Activated naive CD8-positive, alpha-beta T cell treated with anti-CD3 and anti-CD28 coated beads, Interleukin-2, amount 50 U/mL, for 16 hours (primary cell): Measurements from ENCODE around the gene ARMC8.
"Not testable (repeated sequence)": the region's sequence is repeated elsewhere in the genome, so short reads cannot be mapped to it uniquely, and the experiment has no call there.

Source experiments
- DNase-seq: peaks from one replicate; pipeline ENCODE4 v3.0.0-alpha.2; 2020; ENCODE audit warnings: low read depth, low spot score

ARMC8 gene, protein sequence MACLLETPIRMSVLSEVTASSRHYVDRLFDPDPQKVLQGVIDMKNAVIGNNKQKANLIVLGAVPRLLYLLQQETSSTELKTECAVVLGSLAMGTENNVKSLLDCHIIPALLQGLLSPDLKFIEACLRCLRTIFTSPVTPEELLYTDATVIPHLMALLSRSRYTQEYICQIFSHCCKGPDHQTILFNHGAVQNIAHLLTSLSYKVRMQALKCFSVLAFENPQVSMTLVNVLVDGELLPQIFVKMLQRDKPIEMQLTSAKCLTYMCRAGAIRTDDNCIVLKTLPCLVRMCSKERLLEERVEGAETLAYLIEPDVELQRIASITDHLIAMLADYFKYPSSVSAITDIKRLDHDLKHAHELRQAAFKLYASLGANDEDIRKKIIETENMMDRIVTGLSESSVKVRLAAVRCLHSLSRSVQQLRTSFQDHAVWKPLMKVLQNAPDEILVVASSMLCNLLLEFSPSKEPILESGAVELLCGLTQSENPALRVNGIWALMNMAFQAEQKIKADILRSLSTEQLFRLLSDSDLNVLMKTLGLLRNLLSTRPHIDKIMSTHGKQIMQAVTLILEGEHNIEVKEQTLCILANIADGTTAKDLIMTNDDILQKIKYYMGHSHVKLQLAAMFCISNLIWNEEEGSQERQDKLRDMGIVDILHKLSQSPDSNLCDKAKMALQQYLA

DNA sequence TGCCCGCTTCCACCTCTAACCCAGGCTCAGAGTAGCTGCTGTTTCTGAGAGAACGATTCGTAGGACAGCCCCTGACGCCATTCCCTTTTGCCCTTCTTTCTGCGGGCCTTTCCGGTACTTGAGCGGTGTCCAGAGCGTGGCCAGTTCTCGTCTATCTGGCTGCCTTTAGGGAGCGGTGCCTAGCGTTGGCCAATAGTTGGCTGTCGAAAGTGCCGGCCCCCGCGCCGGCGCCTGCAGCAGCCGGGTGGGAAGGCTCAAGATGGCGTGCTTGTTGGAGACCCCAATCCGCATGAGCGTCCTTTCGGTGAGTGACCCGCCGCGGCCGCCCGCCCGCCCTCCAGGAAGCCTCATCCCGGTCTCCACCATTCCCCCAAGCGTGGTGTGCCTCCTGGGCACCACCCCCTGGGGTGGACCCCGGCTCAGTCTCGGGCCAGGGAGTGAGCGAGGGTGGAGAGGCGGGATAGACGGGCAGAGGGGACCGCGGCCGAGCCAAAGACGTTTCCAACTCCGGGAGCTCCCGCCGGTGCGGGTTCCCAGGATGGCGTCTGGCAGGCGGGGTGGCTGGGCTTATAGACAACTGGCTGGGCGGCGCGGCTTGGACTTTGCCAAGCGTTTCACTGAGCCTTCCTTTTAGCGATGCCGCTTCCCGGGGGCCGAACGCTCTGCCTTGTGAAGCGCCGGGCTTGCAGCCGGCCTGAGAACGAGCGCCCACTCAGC, at the start of gene ARMC8:
Gene ARMC8 (plus strand): TSS at position 6 of the 717 bp plus-strand sequence. CDS start 254 bp downstream, at position 260.
- DNase-seq: peak; percentile 9

DNA sequence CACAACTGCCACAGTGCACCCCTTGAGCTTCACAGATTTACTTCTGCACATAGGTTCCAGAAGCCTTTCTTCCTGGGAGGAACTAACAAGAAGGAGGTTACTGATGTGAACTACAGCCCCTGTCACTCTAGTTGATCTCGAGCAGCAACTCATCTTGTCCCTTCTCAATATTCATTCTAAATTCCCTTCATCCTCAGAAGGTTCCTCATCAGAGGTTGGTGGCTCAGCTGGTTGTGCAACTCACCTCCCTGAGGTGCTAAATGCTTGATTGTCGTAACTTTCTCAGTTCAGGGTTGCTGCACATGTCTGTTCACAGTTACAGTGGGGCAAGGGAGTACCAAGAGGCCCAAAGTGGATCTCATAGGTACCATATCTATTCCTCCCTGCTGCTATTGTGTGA, 49.2 kb upstream of the ARMC8 start:
- DNase-seq: no peak

DNA sequence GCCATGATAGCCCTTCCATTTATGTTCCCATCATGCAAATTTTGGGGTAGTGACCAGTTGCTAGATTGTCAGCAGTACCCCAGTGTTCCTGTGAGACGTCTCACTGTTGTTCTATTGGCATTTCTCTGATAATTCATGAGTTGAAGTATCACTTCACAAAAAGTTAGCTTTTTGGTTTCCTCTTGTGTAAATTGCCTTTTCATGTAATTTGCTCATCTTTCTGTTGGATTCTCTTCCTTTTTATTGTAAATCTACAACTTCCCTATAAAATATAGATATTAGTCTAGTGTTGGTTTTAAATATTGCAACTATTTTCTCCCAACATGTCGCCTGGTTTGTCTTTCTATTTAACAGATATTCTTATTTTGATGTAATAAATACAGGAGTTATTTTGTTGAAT, 47.4 kb upstream of the ARMC8 start:
- no peak for DNase-seq

DNA sequence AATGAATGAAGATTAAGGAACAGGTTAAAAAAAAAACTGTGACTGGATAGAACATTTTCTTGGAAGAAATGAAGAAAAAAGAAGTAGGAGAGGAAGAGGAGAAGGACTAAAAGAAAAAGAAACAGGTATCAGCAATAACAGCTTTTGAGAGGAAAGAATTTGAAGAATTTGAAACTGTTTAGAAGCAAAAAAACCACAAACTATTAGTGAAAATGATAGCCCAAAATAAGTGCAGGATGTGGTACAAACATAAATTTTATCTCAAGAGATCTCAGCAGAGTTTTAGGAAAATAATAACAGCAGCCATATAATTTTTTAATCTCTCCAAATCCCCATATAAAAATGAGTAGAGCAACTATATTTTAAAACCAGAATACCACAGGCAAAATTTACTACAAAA, 46.2 kb upstream of the ARMC8 start:
- DNase-seq: no peak

DNA sequence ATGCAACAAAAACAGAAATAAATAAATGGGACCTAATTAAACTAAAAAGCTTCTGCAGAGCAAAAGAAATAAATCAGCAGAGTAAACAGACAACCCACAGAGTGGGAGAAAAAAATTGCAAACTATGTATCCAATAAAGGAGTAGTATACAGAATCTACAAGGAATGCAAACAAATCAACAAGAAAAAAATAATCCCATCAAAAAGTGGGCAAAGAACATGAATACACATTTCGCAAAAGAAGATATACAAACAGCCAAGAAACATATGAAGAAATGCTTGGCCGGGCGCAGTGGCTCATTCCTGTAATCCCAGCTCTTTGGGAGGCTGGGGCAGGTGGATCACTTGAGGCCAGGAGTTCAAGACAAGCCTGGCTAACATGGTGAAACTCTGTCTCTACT, 44.9 kb upstream of the ARMC8 start:
- not testable (repeated sequence) for DNase-seq

DNA sequence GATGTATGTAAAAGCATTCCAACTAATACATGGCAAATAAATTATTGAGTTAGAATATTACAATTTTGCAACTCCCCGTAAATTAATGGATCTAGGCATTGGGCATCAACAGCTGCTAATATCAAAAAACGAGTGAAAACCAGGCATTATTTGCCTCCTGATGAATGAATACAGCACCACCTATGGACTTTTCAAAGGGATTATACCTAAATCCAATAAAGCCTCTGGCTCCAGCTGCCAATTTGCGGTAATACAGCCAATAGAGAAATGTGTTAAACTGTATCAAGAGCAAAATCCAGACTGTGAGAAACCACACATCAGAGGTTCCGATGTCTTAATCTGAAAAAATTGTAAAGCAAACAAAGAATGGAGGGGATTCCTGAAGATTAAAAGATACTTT, 38.6 kb upstream of the ARMC8 start:
- no peak for DNase-seq

DNA sequence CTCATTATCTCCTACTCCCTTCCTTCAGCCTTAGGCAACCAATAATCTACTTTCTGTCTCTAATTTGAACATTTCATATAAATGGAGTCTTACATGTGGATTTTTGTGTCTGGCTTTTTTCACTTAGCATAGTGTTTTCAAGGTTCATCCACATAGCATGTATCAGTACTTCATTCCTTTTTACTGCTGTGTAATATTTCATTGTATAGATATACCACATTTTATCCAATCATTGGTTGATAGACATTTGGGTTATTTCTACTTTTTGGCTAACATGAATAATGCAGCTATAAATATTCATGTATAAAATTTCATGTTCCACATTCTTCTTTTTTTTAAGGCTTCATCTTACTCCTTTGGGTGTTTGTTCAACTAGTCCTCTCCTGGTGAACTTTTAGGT, 32.6 kb upstream of the ARMC8 start:
- DNase-seq: no peak

DNA sequence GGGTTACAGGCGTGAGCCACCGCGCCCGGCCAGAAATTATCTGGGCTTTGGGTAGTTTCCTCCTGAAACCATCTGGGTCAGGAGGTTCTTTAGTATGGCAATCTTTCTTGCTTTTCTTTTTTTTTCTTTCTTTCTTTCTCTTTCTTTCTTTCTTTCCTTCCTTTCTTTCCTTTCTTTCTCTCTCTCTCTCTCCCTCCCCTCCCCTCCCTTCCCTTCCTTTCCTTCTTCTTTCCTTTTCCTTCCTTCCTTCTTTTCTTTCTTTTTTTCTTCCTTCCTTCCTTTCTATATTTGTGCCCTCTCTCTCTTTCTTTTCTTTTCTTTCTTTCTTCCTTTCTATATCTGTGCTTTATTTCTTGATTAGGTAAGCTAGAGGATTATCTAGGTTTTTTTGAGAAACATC, 29.4 kb upstream of the ARMC8 start:
- DNase-seq: no peak

DNA sequence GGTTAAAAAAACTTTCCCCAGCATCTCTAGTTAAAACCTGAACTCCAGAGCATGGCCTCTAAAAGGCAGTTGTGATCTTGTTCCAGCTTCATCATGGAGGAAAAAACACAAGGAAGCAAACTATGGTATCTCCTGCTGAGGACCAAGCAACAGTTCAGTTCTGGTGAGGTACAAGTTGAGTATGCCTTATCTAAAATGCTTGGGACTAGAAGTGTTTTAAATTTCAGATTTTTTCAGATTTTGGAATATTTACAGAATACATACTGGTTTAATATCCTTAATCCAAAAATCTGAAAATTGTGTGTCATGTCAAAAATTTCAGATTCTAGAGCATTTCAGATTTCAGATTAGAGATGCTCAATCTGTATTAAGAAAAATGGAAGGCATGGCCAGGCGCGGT, 22.0 kb upstream of the ARMC8 start:
- DNase-seq: no peak

DNA sequence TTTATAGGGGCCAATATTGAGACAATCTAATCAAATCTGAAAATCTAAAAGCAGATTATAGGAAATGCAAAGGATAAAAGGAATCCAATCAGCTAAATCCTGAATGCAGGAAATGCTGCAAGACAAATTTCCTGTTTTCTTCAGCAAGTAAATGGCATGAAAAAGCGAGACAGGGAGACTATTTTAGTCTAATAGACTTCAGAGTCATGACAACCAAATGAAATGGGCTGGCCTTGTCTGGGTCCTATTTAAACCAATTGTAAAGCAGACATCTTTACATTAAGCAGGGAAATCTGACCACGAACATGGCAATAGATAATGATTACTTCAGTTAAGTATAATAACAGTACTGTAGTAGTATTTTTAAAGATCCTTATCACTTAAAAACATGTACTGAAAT, 14.5 kb upstream of the ARMC8 start:
- no peak for DNase-seq

DNA sequence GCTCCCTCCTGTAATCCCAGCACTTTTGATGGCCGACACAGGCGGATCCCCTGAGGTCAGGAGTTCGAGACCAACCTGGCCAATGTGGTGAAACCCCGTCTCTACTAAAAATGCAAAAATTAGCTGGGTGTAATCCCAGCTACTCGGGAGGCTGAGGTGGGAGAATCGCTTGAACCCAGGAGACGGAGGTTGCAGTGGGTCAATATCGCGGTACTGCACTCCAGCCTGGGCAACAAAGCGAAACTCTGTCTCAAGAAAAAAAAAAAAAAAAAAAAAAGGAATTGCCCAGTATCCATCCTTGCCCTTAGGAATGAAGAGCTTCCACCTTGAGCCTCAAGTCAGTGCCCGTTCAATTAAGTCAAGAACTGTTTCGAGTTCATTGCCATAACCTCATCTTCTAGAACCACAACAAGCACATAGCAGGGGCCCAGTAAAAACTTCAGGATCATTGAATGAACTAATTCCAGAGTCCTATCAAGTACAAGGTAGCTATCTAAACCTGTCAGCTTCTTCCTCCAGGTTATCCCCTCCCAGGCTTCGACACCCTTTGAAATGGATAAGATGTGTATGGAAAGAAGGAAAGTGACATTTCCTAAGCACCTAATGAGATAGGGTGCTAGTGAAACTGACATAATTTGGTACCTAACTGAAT, 13.2 kb upstream of the ARMC8 start:
- DNase-seq: no peak

DNA sequence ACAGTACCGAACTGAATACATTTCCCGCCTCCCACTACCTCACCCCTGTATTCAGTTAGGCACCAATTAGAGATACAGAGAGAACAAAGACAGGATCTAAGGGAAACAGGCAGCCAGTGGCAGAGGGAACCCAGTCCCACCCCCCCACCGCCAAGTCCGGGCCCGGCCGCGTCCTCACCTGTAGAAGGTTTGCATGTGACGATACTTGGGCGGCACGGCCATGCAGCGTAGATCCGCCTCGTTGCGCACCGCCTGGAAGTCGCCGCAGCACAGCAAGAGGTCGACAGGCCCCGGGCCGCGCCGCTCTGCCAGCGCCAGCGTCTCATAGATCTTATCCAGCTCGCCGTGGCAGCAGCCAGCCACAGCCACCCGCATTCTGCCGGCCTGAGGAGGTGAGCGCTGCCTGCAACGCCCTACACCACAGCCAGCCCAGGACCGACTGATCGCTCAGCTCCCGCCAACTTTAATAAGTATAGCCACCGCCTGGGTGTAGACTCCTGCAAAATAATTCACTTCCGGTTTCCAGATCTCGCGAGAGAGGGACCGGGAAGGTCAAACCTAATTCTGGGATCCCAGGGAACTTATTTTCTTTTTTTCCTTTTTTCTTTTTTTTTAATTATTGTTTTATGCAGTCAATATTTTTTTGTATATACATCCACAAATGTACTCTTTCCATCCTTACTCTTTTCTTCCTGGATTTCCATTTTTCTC, 12.5 kb upstream of the ARMC8 start, which contains the start of gene DBR1:
Gene DBR1 (minus strand): TSS at position 501 of the 711 bp plus-strand sequence. CDS start 126 bp downstream, at position 375.
- DNase-seq: peak; percentile 41

DNA sequence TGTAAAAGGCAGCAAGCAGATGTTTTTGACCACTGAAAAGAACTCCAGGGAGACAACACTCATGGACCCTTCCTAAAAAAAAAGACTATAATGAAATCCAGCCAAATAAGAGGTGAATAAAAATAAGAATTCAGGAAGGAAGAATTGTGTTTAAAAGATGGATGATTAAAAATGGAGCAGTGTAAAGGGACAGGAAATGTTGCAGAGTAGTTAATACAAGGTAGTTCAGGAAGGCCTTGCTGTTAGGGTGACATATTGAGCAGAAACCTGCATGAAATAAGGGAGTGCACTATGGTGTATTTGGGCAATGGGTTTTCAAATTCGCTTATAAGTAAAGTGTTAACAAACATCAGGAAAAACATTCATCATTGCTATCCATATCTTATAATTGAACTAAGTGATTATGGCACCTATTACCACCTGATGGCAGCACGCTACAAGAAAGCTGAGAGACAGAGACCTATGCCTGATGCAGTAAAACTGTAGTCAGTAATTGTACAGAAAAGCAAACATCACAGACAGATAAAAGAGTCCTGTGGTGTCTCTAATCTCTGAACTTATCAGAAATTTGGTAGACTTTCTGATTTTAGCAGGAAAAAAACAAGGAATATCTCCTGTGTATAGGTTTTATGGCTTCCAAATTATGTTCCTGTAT, 6.6 kb upstream of the ARMC8 start:
- no peak for DNase-seq

DNA sequence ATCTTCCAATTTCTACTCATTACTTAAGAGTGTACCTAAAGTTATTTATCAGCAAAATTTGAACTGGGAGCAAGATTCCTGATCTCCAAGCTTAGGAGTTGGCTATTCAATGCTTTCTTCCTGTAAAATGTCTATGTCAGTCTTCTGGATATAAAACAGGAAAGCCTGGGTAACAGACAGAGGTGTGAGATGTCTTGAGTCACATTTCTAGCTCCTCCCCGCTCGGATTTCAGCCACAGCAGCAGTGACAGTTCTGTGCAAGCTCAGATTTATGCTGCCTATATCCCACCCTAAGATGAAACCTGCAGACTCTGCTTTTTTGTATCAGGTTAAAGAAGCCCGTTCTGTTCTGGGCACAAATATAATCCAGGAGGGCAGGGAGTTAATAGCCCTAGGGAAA, 2.1 kb upstream of the ARMC8 start:
- DNase-seq: no peak

DNA sequence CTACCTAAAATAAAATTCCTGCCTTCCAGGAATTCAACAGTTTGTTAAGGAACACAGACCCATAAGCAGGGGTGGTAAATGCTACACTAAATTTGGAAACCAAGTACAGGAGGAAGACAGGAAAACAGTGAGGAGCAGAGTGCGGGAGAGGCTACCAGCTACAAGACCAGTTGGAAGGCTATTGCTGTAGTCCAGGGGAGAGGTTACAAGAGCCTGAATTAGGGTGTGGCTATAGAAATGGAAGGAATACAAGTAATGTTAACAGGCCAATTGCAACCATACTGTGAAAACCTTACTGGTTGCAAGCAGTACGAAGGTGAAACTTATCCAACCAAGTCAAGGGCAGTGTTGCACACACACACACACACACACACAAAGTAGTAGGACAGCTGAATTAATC, 880 bp upstream of the ARMC8 start:
- DNase-seq: no peak

DNA sequence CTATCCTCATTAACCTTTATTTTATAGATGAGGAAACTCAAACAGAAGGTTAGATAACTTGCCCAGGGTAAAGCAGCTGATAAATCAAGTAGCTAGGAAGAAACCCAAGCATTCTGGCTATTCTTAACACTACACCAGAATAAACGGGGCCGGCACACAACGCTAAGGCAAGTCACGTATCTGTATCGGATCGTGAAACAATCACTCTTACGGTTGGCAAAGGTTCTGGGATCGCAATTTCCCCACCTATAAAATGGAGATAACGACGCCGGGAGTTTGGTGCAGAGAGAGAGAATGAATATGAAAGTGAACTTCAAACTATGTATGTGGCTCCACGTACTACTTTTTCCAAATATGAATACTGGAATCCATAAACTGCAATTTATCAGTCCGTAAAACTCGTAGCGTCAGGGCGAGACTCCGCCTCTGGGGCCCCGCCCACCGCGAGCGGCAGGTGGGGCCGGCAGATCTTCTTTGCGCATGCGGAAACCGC, 252 bp upstream of the ARMC8 start:
- DNase-seq: peak; percentile 73

DNA sequence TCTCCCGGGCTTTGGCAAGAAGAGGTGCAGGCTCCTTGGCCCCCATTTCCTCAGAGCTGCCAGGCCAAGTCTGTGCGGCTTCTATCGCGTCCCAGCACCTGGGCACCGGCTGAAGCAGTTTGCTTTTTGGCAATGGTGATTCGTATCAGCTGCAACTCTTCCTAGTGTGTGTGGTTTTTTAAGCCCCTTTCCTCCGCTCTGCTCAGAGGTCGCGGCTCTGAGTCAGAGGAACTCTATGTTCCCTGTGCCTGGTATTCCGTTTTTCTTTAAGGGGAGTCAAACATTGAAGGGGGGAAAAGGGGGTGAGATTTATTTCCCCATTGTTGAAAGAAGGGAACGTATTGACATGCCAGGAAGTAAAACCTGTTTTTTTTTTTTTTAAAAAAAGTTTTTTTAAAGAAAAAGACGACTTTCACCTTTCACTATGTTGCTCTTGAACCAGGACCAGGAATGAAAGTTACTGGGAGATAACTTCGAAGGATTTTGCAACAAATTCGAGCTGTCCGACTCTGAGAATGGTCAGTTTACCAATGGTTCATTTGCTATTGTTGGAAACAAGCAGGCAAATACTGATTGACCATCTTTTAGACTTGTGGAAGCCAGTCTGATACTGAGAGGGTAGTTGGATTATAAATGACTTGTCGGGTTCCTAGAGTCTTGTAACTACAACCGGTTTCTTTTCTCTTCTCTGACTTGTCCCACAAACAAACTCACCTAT, 1.1 kb downstream of the ARMC8 start:
- no peak for DNase-seq

DNA sequence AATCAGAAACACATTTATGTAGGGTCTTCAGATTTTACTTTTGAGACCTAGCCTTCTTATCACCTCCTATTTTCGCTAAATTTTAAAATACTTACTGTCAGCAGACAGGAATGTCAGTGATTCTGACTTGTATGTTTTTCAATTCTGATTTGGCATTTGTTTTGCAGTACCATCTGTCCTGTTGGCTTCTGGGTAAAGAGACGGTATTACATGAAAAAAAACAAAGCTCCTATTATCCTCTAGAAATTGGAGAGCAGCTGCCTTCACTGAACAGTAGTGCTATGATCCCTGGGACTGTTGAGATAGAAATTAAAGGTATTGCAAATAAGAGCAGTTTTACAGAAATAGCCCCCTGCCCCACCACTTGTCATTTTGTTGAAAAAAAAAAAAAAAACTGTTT, 8.4 kb downstream of the ARMC8 start:
- DNase-seq: no peak

DNA sequence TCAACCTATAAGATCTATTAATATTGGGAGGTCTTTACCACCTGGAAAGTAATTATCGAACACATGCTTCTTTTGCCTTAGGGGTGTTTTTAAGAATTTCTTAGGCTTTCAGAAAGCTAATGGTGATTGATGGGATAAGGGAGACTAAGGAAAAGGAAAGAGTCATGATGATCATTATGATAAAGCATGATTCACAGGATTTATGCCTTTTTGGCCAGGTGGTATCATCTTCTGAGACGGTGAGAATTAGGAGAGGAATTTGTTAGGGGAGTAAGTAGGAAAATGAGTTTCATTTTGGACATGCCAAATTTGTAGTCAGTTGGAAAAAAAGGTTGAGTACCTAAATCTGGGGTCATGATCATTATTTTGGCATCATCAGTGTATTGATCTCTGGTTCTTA, 8.9 kb downstream of the ARMC8 start:
- no peak for DNase-seq

DNA sequence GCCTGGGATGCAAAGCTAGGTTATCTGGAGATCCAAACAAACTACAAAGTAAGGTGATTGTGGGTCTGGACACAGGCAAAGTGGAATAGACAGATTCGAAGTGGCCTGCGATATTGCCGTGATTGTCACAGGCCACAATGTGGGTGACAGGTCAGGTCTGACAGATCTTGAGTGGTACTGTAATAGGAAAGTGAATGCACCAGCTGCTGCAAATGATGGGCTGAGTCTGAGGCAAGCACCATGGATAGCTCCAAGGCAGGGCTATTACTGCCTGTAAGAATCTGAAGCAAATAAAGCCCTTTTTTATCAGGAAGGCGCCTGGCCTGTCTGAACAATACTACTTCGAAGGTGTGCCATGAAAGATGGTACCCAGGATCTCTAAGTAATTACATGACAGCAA, 10.0 kb downstream of the ARMC8 start:
- no peak for DNase-seq
